ENCODE results near the gene TP53I3.
"Not testable (repeated sequence)": the region's sequence is repeated elsewhere in the genome, so short reads cannot be mapped to it uniquely, and the experiment has no call there.

The TP53I3 gene

GRCh38 chr2:24084386-24085199 is at the start of gene TP53I3:
TSS of gene TP53I3 (minus strand) at chr2:24084834. CDS start at chr2:24084326, 508 bp downstream.
- DNase-seq: peak; percentile 57

GRCh38 chr2:24132543-24132942 is 47.9 kb upstream of the TP53I3 start:
- DNase-seq: no peak

- no peak for DNase-seq
Measured at GRCh38 chr2:24125956-24126355, 41.3 kb upstream of the TP53I3 start.

GRCh38 chr2:24123922-24124580 is 39.4 kb upstream of the TP53I3 start:
- DNase-seq: no peak

- peak; percentile 41 for DNase-seq
Measured at GRCh38 chr2:24123195-24123921, 38.7 kb upstream of the TP53I3 start, which contains the start of the genes FAM228B and PFN4. TSS of gene FAM228B (plus strand) at chr2:24123469. CDS start at chr2:24124362, 893 bp downstream. TSS of gene PFN4 (minus strand) at chr2:24123334. CDS start at chr2:24122535, 799 bp downstream.

GRCh38 chr2:24122366-24123194 is 37.9 kb upstream of the TP53I3 start:
- no peak for DNase-seq

GRCh38 chr2:24121469-24121868 is 36.8 kb upstream of the TP53I3 start:
- DNase-seq: peak; percentile 53

- no peak for DNase-seq
Measured at GRCh38 chr2:24121066-24121465, 36.4 kb upstream of the TP53I3 start.

- no peak for DNase-seq
Measured at GRCh38 chr2:24117902-24118301, 33.3 kb upstream of the TP53I3 start.

GRCh38 chr2:24115057-24115456 is 30.4 kb upstream of the TP53I3 start:
- no peak for DNase-seq

- DNase-seq: no peak
Measured at GRCh38 chr2:24111407-24111901, 26.8 kb upstream of the TP53I3 start.

GRCh38 chr2:24110660-24111303 is 26.1 kb upstream of the TP53I3 start:
- no peak for DNase-seq

GRCh38 chr2:24109431-24109830 is 24.8 kb upstream of the TP53I3 start:
- DNase-seq: not testable (repeated sequence)

- DNase-seq: no peak
Measured at GRCh38 chr2:24107336-24107735, 22.7 kb upstream of the TP53I3 start.

GRCh38 chr2:24106786-24107185 is 22.2 kb upstream of the TP53I3 start:
- DNase-seq: no peak

- DNase-seq: no peak
Measured at GRCh38 chr2:24105816-24106215, 21.2 kb upstream of the TP53I3 start.

GRCh38 chr2:24104906-24105305 is 20.3 kb upstream of the TP53I3 start:
- DNase-seq: no peak

- DNase-seq: no peak
Measured at GRCh38 chr2:24104110-24104650, 19.5 kb upstream of the TP53I3 start.

GRCh38 chr2:24102677-24103076 is 18.0 kb upstream of the TP53I3 start:
- no peak for DNase-seq

GRCh38 chr2:24101992-24102391 is 17.4 kb upstream of the TP53I3 start:
- DNase-seq: no peak

- not testable (repeated sequence) for DNase-seq
Measured at GRCh38 chr2:24100732-24101131, 16.1 kb upstream of the TP53I3 start.
